WTC11 (cell line): ENCODE measurements around the gene TP53I13.

Experiments
- ATF3 ChIP-seq: sonication (generic); formaldehyde crosslinking; conservative IDR thresholded peaks from 2 replicates; pipeline ENCODE4 v1.8.1; 2022; ENCODE audit warnings: mild to moderate bottlenecking, missing genetic modification reagents
- PRRX2 ChIP-seq: fragments of 250-450 bp; sonication (Bioruptor Pico); IDR thresholded peaks from 2 replicates; pipeline ENCODE4 v1.8.0; 2021; ENCODE audit warnings: mild to moderate bottlenecking
- SP1 ChIP-seq: sonication (generic); formaldehyde crosslinking; conservative IDR thresholded peaks from 2 replicates; pipeline ENCODE4 v1.8.1; 2022; ENCODE audit warnings: missing genetic modification reagents
- USF1 ChIP-seq: sonication (generic); formaldehyde crosslinking; IDR thresholded peaks from 2 replicates; pipeline ENCODE4 v1.8.0; 2022; ENCODE audit warnings: mild to moderate bottlenecking, missing genetic modification reagents
- ZNF219 ChIP-seq: sonication (generic); formaldehyde crosslinking; IDR thresholded peaks from 2 replicates; pipeline ENCODE4 v1.8.0; 2023; ENCODE audit warnings: missing genetic modification reagents, mild to moderate bottlenecking, borderline replicate concordance
- ZNF671 ChIP-seq: fragments of 250-450 bp; sonication (Bioruptor Pico); IDR thresholded peaks from 2 replicates; pipeline ENCODE4 v1.8.0; 2021; ENCODE audit warnings: mild to moderate bottlenecking
- TF ChIP-seq, protein P1 (sequence below): fragments of 200-600 bp; IDR thresholded peaks from 2 replicates; pipeline ENCODE4 v1.8.0; 2022; ENCODE audit warnings: antibody characterized with exemption
- TF ChIP-seq, protein P2 (sequence below): sonication (generic); formaldehyde crosslinking; IDR thresholded peaks from 2 replicates; pipeline ENCODE4 v1.8.1; 2022; ENCODE audit warnings: low read depth, mild to moderate bottlenecking, moderate library complexity, missing genetic modification reagents, borderline replicate concordance
- TF ChIP-seq, protein P3 (sequence below): sonication (generic); formaldehyde crosslinking; IDR thresholded peaks from 2 replicates; pipeline ENCODE4 v1.8.1; 2023; ENCODE audit warnings: mild to moderate bottlenecking, missing genetic modification reagents, borderline replicate concordance
- TF ChIP-seq, protein P4 (sequence below): sonication (generic); formaldehyde crosslinking; conservative IDR thresholded peaks from 2 replicates; pipeline ENCODE4 v1.8.1; 2023; ENCODE audit warnings: mild to moderate bottlenecking, low read depth, missing genetic modification reagents, moderate library complexity
- TF ChIP-seq, protein P5 (sequence below): sonication (generic); formaldehyde crosslinking; IDR thresholded peaks from 2 replicates; pipeline ENCODE4 v1.8.1; 2023; ENCODE audit warnings: mild to moderate bottlenecking, missing genetic modification reagents
- TF ChIP-seq, protein P6 (sequence below): sonication (generic); formaldehyde crosslinking; IDR thresholded peaks from 2 replicates; pipeline ENCODE4 v1.8.1; 2023; ENCODE audit warnings: mild to moderate bottlenecking, missing genetic modification reagents, moderate library complexity

DNA sequence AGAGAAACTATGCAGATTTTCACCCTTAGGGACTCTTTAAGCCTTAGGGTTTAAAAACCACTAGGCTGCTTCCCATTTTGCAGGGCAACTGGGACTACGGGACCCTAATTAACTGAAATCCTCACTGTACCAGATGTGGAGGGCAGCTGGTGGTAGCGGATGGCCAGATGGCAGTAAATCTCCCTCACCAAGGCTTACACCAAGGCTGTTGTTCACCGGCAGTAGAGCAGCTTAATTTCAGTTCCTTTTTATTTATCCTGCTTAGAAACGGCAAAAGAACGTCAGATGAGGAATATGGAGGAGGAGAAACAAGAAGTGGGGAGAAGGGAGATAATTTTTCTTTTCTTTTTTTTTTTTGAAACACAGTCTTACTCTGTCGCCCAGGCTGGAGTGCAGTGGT, 8.2 kb upstream of the TP53I13 start:
- TF ChIP-seq USF1, result no peak
- TF ChIP-seq ZNF671 (CRISPR knock-in tag), result no peak
- TF ChIP-seq, protein P1, sequence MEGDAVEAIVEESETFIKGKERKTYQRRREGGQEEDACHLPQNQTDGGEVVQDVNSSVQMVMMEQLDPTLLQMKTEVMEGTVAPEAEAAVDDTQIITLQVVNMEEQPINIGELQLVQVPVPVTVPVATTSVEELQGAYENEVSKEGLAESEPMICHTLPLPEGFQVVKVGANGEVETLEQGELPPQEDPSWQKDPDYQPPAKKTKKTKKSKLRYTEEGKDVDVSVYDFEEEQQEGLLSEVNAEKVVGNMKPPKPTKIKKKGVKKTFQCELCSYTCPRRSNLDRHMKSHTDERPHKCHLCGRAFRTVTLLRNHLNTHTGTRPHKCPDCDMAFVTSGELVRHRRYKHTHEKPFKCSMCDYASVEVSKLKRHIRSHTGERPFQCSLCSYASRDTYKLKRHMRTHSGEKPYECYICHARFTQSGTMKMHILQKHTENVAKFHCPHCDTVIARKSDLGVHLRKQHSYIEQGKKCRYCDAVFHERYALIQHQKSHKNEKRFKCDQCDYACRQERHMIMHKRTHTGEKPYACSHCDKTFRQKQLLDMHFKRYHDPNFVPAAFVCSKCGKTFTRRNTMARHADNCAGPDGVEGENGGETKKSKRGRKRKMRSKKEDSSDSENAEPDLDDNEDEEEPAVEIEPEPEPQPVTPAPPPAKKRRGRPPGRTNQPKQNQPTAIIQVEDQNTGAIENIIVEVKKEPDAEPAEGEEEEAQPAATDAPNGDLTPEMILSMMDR, result no peak
- TF ChIP-seq, protein P2, sequence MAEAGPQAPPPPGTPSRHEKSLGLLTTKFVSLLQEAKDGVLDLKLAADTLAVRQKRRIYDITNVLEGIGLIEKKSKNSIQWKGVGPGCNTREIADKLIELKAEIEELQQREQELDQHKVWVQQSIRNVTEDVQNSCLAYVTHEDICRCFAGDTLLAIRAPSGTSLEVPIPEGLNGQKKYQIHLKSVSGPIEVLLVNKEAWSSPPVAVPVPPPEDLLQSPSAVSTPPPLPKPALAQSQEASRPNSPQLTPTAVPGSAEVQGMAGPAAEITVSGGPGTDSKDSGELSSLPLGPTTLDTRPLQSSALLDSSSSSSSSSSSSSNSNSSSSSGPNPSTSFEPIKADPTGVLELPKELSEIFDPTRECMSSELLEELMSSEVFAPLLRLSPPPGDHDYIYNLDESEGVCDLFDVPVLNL (CRISPR knock-in tag), result no peak
- TF ChIP-seq, protein P3, sequence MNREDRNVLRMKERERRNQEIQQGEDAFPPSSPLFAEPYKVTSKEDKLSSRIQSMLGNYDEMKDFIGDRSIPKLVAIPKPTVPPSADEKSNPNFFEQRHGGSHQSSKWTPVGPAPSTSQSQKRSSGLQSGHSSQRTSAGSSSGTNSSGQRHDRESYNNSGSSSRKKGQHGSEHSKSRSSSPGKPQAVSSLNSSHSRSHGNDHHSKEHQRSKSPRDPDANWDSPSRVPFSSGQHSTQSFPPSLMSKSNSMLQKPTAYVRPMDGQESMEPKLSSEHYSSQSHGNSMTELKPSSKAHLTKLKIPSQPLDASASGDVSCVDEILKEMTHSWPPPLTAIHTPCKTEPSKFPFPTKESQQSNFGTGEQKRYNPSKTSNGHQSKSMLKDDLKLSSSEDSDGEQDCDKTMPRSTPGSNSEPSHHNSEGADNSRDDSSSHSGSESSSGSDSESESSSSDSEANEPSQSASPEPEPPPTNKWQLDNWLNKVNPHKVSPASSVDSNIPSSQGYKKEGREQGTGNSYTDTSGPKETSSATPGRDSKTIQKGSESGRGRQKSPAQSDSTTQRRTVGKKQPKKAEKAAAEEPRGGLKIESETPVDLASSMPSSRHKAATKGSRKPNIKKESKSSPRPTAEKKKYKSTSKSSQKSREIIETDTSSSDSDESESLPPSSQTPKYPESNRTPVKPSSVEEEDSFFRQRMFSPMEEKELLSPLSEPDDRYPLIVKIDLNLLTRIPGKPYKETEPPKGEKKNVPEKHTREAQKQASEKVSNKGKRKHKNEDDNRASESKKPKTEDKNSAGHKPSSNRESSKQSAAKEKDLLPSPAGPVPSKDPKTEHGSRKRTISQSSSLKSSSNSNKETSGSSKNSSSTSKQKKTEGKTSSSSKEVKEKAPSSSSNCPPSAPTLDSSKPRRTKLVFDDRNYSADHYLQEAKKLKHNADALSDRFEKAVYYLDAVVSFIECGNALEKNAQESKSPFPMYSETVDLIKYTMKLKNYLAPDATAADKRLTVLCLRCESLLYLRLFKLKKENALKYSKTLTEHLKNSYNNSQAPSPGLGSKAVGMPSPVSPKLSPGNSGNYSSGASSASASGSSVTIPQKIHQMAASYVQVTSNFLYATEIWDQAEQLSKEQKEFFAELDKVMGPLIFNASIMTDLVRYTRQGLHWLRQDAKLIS, result no peak
- TF ChIP-seq, protein P4, sequence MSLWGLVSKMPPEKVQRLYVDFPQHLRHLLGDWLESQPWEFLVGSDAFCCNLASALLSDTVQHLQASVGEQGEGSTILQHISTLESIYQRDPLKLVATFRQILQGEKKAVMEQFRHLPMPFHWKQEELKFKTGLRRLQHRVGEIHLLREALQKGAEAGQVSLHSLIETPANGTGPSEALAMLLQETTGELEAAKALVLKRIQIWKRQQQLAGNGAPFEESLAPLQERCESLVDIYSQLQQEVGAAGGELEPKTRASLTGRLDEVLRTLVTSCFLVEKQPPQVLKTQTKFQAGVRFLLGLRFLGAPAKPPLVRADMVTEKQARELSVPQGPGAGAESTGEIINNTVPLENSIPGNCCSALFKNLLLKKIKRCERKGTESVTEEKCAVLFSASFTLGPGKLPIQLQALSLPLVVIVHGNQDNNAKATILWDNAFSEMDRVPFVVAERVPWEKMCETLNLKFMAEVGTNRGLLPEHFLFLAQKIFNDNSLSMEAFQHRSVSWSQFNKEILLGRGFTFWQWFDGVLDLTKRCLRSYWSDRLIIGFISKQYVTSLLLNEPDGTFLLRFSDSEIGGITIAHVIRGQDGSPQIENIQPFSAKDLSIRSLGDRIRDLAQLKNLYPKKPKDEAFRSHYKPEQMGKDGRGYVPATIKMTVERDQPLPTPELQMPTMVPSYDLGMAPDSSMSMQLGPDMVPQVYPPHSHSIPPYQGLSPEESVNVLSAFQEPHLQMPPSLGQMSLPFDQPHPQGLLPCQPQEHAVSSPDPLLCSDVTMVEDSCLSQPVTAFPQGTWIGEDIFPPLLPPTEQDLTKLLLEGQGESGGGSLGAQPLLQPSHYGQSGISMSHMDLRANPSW (CRISPR knock-in tag), result no peak
- TF ChIP-seq, protein P5, sequence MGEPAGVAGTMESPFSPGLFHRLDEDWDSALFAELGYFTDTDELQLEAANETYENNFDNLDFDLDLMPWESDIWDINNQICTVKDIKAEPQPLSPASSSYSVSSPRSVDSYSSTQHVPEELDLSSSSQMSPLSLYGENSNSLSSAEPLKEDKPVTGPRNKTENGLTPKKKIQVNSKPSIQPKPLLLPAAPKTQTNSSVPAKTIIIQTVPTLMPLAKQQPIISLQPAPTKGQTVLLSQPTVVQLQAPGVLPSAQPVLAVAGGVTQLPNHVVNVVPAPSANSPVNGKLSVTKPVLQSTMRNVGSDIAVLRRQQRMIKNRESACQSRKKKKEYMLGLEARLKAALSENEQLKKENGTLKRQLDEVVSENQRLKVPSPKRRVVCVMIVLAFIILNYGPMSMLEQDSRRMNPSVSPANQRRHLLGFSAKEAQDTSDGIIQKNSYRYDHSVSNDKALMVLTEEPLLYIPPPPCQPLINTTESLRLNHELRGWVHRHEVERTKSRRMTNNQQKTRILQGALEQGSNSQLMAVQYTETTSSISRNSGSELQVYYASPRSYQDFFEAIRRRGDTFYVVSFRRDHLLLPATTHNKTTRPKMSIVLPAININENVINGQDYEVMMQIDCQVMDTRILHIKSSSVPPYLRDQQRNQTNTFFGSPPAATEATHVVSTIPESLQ, result no peak
- TF ChIP-seq SP1 (CRISPR knock-in tag), result no peak
- no peak for TF ChIP-seq ATF3 (CRISPR knock-in tag)
- no peak for TF ChIP-seq ZNF219
- TF ChIP-seq, protein P6, sequence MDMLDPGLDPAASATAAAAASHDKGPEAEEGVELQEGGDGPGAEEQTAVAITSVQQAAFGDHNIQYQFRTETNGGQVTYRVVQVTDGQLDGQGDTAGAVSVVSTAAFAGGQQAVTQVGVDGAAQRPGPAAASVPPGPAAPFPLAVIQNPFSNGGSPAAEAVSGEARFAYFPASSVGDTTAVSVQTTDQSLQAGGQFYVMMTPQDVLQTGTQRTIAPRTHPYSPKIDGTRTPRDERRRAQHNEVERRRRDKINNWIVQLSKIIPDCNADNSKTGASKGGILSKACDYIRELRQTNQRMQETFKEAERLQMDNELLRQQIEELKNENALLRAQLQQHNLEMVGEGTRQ (CRISPR knock-in tag), result no peak
- no peak for TF ChIP-seq PRRX2 (CRISPR knock-in tag)
